B cell (primary cell): Measurements from ENCODE around the gene ZEB1. TPM values are rescaled to one million over a fixed set of nuclear protein-coding genes. Genes with fewer than 3 reads are reported as not detected.

Experiments used
- ATAC-seq: fragments of 200-7000 bp; cut with Tn5 transposase; one replicate; pipeline ENCODE4 v1.10.0; 2021; ENCODE audit warnings: low read depth, mild to moderate bottlenecking, moderate number of reproducible peaks, moderate library complexity
- CTCF ChIA-PET: fragments of 350-600 bp; sonication (Branson Sonifier 250); formaldehyde crosslinking; loops from one replicate; lab custom pipeline; 2021; ENCODE audit warnings: antibody characterized with exemption, inconsistent platforms; lab: Charles Lee
- POLR2A ChIA-PET: fragments of 350-600 bp; sonication (Branson Sonifier 250); formaldehyde crosslinking; loops from one replicate; lab custom pipeline; 2021; ENCODE audit warnings: antibody characterized with exemption; lab: Charles Lee
- DNase-seq: peaks from one replicate; pipeline ENCODE4 v3.0.0; 2013
- H2AFZ ChIP-seq: 2 replicates; pipeline ENCODE4 v1.6.1; 2012; ENCODE audit warnings: mild to moderate bottlenecking, low read depth, low read length; ENCODE audit not compliant: insufficient read depth, poor library complexity, severe bottlenecking
- H3K27ac ChIP-seq, 2 donors: 1 replicate in 1 of 2; 2 replicates in 1 of 2; pipeline ENCODE4 v1.5.1; 2012 to 2013; ENCODE audit warnings: low read length in 2 of 2, mild to moderate bottlenecking in 2 of 2, moderate library complexity in 1 of 2
- H3K27me3 ChIP-seq, 4 experiments: fragments of 200-600 bp in 1 of 4; sonication (generic) in 1 of 4; replicated peaks in 1 of 4; 1 replicate in 2 of 4; 2 replicates in 2 of 4; pipeline versions ENCODE4 v1.6.1 to v1.7.0; 2013 to 2016; ENCODE audit warnings: low read length in 3 of 4, mild to moderate bottlenecking in 2 of 4, mixed read lengths in 1 of 4, moderate library complexity in 1 of 4; ENCODE audit not compliant: insufficient read depth in 4 of 4, control insufficient read depth in 3 of 4; ENCODE audit errors: control extremely low read depth in 1 of 4
- H3K36me3 ChIP-seq, 2 experiments: replicated peaks in 1 of 2; 1 replicate in 1 of 2; 2 replicates in 1 of 2; pipeline versions ENCODE4 v1.6.1 to v1.7.1; 2013; ENCODE audit warnings: low read length in 1 of 2; ENCODE audit not compliant: insufficient read depth in 2 of 2, control insufficient read depth in 1 of 2; ENCODE audit errors: control extremely low read depth in 1 of 2, extremely low read depth in 1 of 2
- H3K4me1 ChIP-seq, 2 donors: fragments of 200-600 bp in 1 of 2; sonication (generic) in 1 of 2; 1 replicate in 1 of 2; 2 replicates in 1 of 2; pipeline versions ENCODE4 v1.5.1 to v1.6.1; 2013 to 2017; ENCODE audit warnings: low read length in 2 of 2; ENCODE audit not compliant: control insufficient read depth in 2 of 2, insufficient read depth in 2 of 2
- H3K4me2 ChIP-seq: replicated peaks from 2 replicates; pipeline ENCODE3; 2012; ENCODE audit warnings: mild to moderate bottlenecking, low read depth, low read length; ENCODE audit not compliant: poor library complexity, severe bottlenecking
- H3K4me3 ChIP-seq, 5 experiments: fragments of 200-600 bp in 1 of 5; sonication (generic) in 1 of 5; 1 replicate in 3 of 5; 2 replicates in 2 of 5; pipeline versions ENCODE4 v1.5.1 to v1.7.0; 2011 to 2016; ENCODE audit warnings: low read length in 4 of 5, mild to moderate bottlenecking in 4 of 5, low read depth in 2 of 5, control low read depth in 1 of 5, moderate library complexity in 1 of 5; ENCODE audit not compliant: insufficient read depth in 1 of 5; ENCODE audit errors: control extremely low read depth in 1 of 5, extremely low read depth in 1 of 5
- H3K79me2 ChIP-seq: fragments of 200-600 bp; sonication (generic); one replicate; pipeline ENCODE4 v1.6.0; 2016; ENCODE audit warnings: low read length; ENCODE audit not compliant: control insufficient read depth, insufficient read depth
- H3K9ac ChIP-seq: fragments of 200-600 bp; sonication (generic); 2 replicates; pipeline ENCODE4 v1.6.1; 2017; ENCODE audit warnings: mild to moderate bottlenecking, low read length, moderate library complexity
- H3K9me3 ChIP-seq, 3 donors: one replicate each; pipeline versions ENCODE4 v1.6.1 to v1.7.1; 2013; ENCODE audit warnings: low read length in 2 of 3; ENCODE audit not compliant: control insufficient read depth in 2 of 3, insufficient read depth in 1 of 3; ENCODE audit errors: control extremely low read depth in 1 of 3
- H4K20me1 ChIP-seq: 2 replicates; pipeline ENCODE4 v1.6.0; 2012; ENCODE audit warnings: mild to moderate bottlenecking, low read length; ENCODE audit not compliant: insufficient read depth, control insufficient read depth, poor library complexity, severe bottlenecking
- H3K27ac Mint-ChIP-seq: one replicate; pipeline ENCODE4 v1.8.0; 2021; ENCODE audit warnings: mixed read lengths
- H3K27me3 Mint-ChIP-seq: one replicate; pipeline ENCODE4 v1.8.0; 2021; ENCODE audit warnings: mixed read lengths
- H3K4me1 Mint-ChIP-seq: one replicate; pipeline ENCODE4 v1.8.0; 2021; ENCODE audit warnings: mixed read lengths
- H3K4me3 Mint-ChIP-seq: one replicate; pipeline ENCODE4 v1.8.0; 2021; ENCODE audit warnings: mixed read lengths
- H3K9me3 Mint-ChIP-seq: one replicate; pipeline ENCODE4 v1.8.0; 2022; ENCODE audit warnings: mixed read lengths; ENCODE audit not compliant: insufficient read depth
- EZH2 ChIP-seq: IDR thresholded peaks from 2 replicates; pipeline ENCODE4 v1.6.1; 2012; ENCODE audit warnings: borderline replicate concordance, low read depth, mild to moderate bottlenecking, moderate library complexity, low read length; ENCODE audit not compliant: insufficient read depth, poor library complexity, severe bottlenecking
- WGBS: methylation state at CpG from one replicate; pipeline ENCODE4 v1.1.5; 2013; ENCODE audit warnings: missing lambda C conversion rate; ENCODE audit not compliant: insufficient coverage; 5-methylcytosine and 5-hydroxymethylcytosine counted together
- intact Hi-C: fragments of 100-400 bp; cut with micrococcal nuclease; formaldehyde crosslinking; loops from one replicate; pipeline ENCODE4 v1.10.0; 2022
- polyA plus RNA-seq: library from polyadenylated mRNA; depleted of rRNA; stranded (reverse); fragments of >200 nt; gene quantifications from 2 replicates; pipeline ENCODE4 v1.2.3, GENCODE V29; 2012
- total RNA-seq, 2 donors: library from RNA; stranded (reverse); fragments of 120-200 nt in 1 of 2; gene quantifications; 1 replicate in 1 of 2; 2 replicates in 1 of 2; pipeline versions ENCODE4 v1.2.3 to v1.2.4, GENCODE V29; 2013 to 2022
- TF ChIP-seq, protein P1 (sequence below): fragments of 200-600 bp; IDR thresholded peaks from one replicate; pipeline ENCODE4 v1.8.0; 2022; ENCODE audit warnings: antibody characterized with exemption, mild to moderate bottlenecking

ZEB1 gene
- total and polyA plus RNA-seq, 2 donors (not counting 1 experiment from before 2014, with no cell fraction given): 11.2 to 96.7 TPM

DNA sequence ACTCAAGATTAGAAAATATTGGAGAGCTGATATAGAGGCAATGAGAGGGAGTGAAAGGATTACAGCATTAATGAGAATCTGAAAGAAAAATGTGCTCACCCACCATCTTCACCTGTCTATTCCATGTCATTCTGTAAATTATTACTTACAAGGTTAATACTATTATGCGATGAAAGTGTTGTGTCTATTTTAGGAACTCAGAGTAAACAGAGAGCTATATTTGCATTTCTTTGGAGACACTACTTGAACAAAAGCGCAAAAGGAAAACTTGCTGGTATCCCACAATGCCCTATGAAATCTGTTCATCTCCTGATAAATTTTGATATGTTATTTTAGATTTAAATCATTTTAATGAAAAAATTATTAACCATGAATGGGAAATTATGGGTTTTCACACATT lies 196.1 kb downstream of the ZEB1 start:
- Mint-ChIP-seq H3K4me3 (no peak overlapping the region), H3K9me3 (no peaks in the 10 kb centered on the region), H3K4me1 (no peaks in the 10 kb centered on the region), H3K27ac (no peak overlapping the region), H3K27me3 (no peaks in the 10 kb centered on the region)
- ChIA-PET CTCF (interaction anchor here (1.2 kb wide), 1 partner anchor 10 kb away, joined by 3 read pairs; no protein-coding TSS in a partner anchor), POLR2A (no interaction called here)
- H3K9ac ChIP-seq: no peak overlapping the region
- H2AFZ ChIP-seq: no peak overlapping the region
- ATAC-seq (no peak), DNase-seq (no peak)
- peaks cover 13 to 48% of the 10 kb centered on the region in 2 experiments for H3K36me3 ChIP-seq
- no peaks in the 10 kb centered on the region for H4K20me1 ChIP-seq
- no peak for TF ChIP-seq EZH2
- TF ChIP-seq, protein P1, sequence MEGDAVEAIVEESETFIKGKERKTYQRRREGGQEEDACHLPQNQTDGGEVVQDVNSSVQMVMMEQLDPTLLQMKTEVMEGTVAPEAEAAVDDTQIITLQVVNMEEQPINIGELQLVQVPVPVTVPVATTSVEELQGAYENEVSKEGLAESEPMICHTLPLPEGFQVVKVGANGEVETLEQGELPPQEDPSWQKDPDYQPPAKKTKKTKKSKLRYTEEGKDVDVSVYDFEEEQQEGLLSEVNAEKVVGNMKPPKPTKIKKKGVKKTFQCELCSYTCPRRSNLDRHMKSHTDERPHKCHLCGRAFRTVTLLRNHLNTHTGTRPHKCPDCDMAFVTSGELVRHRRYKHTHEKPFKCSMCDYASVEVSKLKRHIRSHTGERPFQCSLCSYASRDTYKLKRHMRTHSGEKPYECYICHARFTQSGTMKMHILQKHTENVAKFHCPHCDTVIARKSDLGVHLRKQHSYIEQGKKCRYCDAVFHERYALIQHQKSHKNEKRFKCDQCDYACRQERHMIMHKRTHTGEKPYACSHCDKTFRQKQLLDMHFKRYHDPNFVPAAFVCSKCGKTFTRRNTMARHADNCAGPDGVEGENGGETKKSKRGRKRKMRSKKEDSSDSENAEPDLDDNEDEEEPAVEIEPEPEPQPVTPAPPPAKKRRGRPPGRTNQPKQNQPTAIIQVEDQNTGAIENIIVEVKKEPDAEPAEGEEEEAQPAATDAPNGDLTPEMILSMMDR: no peak
- H3K4me2 ChIP-seq: no peak overlapping the region
- H3K4me3 ChIP-seq: no peak overlapping the region
- H3K27ac ChIP-seq: no peak overlapping the region
- no peaks in the 10 kb centered on the region for H3K79me2 ChIP-seq
- intact Hi-C loops: no loop called here
- no CpG with 5 or more reads among the region's 2 CpGs for WGBS
- H3K9me3 ChIP-seq: no peaks in the 10 kb centered on the region
- no peaks in the 10 kb centered on the region for H3K27me3 ChIP-seq
- H3K4me1 ChIP-seq: no peaks in the 10 kb centered on the region

DNA sequence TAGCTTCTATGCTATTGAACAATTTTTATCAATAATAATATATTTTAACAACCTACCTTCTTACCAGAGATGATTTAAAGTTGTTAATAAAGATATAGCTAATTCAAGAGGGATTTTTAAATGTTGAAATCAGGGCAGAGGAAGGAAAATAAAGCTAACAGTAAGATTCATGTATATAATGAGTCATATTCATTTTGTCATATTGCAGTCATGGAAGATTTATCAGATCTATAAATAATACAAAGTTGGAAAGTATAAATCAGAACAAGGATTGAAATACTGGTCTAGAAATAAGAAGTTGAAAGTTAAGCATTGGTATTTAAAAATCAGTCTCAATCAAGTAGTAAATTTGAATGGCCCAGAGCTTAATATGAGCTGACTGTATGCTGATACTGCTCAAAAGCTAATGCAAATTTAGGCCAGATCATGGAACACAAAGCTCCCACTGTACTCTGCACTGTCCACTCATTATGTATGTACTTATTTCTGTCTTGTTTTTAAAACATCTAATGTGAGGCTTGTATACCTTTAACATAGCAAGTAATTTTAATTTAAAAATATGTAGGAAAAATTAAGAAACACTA lies 196.9 kb downstream of the ZEB1 start:
- no peaks in the 10 kb centered on the region for H3K4me1 Mint-ChIP-seq
- H3K4me1 ChIP-seq: no peaks in the 10 kb centered on the region
- H3K79me2 ChIP-seq: no peaks in the 10 kb centered on the region
- H3K4me2 ChIP-seq: no peak overlapping the region
- no peak for ATAC-seq
- no peak overlapping the region for H3K4me3 Mint-ChIP-seq
- H3K9ac ChIP-seq: no peak overlapping the region
- peaks cover 11 to 49% of the 10 kb centered on the region in 2 experiments for H3K36me3 ChIP-seq
- H3K9me3 ChIP-seq: no peaks in the 10 kb centered on the region
- no peaks in the 10 kb centered on the region for H3K9me3 Mint-ChIP-seq
- TF ChIP-seq, protein P1: no peak
- TF ChIP-seq EZH2: no peak
- no peak for DNase-seq
- intact Hi-C loops: no loop called here
- ChIA-PET POLR2A (no interaction called here), CTCF (interaction anchor here (1.2 kb wide), 1 partner anchor 9 kb away, joined by 3 read pairs; no protein-coding TSS in a partner anchor)
- H2AFZ ChIP-seq: no peak overlapping the region
- no peaks in the 10 kb centered on the region for H3K27me3 ChIP-seq
- H3K27ac ChIP-seq: no peak overlapping the region
- H4K20me1 ChIP-seq: no peaks in the 10 kb centered on the region
- H3K27ac Mint-ChIP-seq: no peak overlapping the region
- H3K27me3 Mint-ChIP-seq: no peaks in the 10 kb centered on the region
- H3K4me3 ChIP-seq: no peak overlapping the region
